SW 1271 (cell line): ENCODE results near the gene LTBP1.
"Not testable (repeated sequence)": the region's sequence is repeated elsewhere in the genome, so short reads cannot be mapped to it uniquely, and the experiment has no call there.

ENCODE experiments used
- DNase-seq, 2 experiments: peaks; one replicate each; lab custom pipeline; 2025; lab: John Stamatoyannopoulos, UW

Gene LTBP1

DNA sequence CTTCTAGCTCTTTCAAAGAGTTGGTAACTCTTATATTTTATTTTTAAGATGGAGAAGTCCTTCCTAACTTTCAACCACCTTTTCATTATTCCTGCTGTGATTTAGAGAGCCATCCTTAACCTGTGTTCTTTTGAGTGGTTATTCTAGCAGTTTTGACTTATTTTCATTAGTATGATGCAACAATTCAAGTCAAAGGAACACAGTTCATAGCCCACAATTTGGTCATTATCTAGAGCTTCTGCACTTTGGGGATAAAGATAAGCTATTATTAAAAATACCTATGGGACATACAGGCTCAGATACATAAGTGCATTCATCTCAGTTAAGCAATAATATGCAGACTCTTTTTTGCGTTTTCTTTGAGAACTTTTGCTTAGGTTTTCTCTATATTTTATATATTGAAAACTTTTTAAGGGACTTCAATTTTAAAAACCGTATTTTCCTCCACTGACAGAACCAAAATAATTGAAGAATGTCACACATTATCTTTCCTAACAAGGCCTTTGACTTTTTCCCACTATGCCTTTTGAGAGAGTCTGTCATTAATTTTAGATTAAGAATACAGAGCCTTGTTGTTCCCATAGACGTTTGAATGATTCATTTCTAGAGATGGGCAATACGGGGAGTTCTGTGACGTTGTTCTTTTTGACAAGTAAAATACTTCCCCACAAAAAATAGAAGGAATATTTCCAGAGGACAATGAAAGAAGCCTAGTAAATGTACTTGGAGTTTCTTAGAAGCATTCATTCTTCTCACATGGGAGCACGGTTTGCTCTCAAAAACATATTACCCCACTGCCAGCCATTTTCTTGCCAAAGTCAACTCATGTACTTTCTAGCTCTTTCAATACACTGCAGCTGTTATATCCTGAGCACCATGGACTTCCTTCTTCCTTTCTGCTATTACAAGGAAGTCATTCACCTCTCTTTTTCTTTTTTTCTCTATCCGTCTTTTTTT is 486.8 kb downstream of the LTBP1 start:
- no peak for DNase-seq

DNA sequence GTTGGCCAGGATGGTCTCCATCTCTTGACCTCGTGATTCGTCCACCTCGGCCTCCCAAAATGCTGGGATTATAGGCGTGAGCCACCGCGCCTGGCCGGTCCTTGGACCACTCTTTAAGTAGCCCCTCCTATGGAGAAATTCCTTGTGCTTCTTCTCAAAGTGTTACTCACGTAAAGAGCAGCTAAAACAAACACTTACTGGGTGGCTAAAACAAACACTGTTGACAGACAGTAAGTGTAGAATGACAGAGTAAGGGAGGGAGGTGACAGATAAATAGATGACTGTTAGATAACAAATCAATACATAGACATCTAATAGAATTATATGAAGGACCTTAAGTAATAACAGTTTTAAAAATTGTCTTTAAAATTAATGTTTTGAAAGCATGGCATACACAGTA is 488.8 kb downstream of the LTBP1 start:
- no peak for DNase-seq

DNA sequence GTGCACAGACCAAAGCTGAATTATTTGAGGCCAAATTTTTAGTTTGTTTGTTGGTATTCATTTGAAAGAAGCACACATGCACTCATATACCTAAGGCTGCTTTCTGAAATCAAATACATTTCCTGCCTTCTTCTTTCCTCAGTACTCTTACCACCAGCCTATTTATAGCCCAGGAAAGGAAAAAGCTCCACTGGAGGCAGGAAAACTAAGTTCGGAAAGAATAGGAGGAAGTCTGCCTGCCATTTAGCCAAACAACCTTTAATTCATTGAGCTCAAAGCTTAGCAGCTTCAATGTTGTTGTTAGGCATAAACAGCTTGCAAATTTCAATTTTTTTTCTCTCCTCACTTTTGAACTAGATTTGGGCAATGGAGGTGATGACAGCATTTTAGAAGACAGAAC is 489.3 kb downstream of the LTBP1 start:
- DNase-seq, result no peak

DNA sequence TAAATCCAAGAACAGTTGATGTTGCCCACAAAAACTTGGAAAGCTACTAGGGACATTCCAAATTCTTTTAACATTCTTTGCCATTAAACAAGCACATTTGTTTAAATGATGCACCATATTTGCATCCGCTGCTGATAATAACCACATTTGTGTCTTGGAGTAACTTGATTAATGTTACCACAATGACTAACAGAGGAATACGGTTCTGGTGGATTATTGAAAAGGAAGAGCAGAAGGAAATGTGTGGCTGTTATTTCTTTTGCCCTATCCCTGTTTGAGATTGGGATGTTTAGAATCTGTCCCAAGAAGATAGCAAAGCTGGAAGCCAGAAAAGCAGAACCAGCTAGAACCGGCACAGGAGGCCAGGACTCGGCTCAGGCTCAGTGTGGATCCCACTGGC is 490.5 kb downstream of the LTBP1 start:
- no peak for DNase-seq

DNA sequence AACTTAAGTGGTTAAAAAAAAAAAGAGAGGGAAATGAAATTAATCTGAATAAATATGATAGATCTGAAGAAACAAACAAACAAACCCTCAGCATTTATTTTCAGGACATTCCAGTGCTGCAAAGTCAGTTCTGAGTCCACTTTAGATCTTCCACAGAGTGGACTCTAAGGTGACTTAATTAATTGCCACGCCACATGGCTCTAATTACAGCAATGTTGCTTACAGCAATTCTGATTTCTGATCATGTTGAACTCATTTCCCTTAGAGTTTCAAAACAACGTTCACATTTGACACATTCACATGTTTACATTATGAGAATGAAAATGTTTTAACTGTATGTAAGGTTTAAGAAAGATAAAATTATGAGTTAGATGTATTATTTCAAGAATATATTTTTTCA is 491.1 kb downstream of the LTBP1 start:
- no peak for DNase-seq

DNA sequence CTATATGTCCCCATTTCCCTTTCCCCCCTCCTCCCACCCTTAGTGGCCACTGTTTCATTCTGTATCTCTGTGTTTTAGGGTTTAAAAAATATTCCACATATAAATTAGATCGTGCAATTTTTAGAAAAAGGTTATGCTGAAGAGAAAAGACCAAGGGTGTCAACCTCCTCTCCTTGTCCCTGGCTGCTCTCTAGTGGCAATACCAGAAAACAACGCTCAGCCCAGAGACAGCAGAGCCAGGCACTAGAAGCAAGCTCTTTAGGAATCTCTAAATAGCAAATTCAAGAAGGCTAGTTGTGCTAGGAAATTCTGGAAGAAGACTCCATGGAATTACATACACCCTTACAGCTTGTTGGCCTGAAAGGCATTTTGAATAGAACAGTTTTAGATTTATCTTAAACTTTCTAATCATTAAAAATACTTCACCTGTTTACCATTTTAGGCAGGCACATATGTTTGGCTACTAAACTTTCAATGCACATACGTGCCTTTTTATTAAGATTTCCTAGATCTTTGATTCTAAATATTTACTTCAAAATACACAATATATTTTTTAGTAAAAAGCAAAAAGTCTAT is 494.6 kb downstream of the LTBP1 start:
- DNase-seq, result peak in 1 of 2 experiments; percentile 67

DNA sequence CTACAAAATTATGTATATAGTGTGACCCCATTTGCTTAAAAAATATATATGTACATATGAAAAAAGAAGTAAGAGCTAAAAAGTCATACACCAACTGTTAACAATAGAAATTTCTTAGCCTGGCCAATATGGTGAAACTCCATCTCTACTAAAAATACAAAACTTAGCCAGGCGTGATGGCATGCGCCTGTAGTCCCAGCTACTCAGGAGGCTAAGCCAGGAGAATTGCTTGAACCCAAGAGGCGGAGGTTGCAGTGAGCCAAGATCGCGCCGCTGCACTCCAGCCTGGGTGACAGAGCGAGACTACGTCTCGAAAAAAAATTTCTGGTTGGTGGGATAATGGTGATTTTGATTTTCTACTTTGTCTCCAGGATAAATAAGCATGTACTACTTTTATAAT is 495.3 kb downstream of the LTBP1 start:
- not testable (repeated sequence) for DNase-seq

DNA sequence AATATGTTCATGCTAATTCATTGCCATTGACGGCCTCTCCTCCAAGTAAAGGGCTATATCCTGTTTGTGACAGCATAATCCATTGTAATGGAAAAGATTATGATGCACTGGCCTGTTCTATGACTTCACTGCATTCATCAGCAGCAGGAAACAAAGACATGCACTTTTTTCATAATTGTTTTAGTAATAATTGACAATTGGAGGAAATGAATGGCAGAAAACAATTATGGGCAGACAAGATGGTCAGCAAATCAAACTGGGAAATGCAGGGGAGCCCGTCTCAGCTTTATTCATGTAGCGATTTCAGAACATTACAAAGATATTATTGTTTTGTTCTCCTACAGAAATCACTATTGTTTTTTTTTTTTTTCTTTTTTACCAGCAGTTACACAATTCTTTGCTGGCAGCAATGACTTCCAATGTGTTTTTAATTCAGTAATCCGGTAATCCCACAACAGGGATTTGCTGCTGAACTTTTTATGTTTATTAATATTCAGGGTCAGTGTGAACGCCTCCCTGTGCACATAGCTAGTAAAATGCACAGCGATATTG is 495.9 kb downstream of the LTBP1 start:
- DNase-seq, result no peak

DNA sequence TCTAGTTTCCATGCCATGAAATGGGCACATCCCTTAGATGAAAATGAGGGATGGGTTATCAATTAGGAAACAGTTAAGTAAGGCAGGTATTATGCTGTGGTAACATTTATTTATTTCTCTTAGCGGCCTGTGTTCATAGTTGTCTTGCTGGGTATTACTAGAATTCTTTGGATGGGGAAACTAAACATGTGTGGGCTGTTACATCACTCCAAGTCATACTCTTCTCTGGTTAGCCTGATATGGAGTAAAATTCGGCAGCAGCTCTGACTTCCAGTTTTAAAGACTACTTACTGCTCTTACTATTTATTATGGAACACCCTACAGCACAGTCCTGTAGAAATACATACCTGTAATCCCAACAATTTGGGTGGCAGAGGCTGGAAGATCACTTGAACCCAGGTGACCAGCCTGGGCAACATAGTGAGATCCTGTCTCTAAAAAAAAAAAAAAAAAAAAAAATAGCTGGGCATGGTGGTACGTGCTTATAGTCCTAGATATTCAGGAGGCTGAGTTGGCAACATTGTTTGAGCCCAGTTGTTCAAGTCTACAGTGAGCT is 496.6 kb downstream of the LTBP1 start:
- no peak for DNase-seq

DNA sequence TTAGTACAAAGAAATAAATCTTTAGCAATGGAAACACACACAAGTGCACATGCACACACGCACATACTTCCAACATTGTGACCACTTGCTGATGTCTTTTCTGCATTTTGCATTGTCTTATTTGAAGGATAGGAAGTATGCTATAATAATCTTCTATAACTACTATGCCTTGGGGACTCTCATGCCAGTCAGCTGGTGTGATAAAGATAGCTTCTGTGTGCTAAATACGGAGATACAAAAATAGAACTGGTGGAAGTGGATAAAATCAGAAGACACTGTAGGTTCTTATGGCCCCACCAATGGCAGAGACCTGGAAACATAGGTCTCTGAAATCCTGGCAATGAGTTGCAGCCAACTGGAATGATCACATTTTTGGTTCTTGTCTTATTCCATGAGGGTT is 498.2 kb downstream of the LTBP1 start:
- no peak for DNase-seq

DNA sequence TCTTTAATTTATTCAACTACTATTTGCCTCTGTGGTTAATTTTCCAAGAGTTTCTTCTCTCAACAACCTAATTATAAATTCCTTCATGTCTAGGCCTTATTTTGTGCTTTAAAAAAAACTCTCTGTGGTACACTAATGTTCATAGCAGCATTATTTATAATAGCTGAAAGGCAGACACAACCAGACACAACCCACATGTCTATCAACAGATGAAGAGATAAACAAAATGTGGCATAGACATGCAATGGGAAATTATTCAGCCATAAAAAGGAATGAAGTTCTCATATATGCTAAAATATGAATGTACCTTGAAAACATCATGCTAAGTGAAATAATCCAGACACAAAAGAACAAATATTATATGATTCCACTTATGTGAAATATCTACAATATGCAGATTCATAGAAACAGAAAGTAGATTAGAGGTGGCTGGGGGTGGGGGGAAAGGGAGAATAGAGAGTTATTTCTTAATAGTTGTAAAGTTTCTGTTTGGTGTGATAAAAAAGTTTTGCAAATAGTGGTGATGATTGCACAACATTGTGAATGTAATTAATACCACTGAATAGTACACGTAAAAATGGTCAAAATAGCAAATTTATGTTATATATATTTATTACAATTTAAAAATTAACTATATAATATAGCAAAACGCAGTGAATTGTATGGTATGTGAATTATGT is 501.6 kb downstream of the LTBP1 start:
- no peak for DNase-seq
